T47D (cell line): ENCODE data around the gene PPM1F.

ENCODE experiments used
- DNase-seq, 2 experiments: peaks; one replicate each; pipeline versions ENCODE4 v3.0.0 to v3.0.0-alpha.2; 2011 to 2012; ENCODE audit warnings: low read depth in 1 of 2, low spot score in 1 of 2
- JUND ChIP-seq: IDR thresholded peaks from 2 replicates; pipeline ENCODE4 v1.6.1; 2012; ENCODE audit warnings: low read depth
- in situ Hi-C: cut with HindIII; loops from 2 replicates; pipeline ENCODE4 v1.10.0; 2016; ENCODE audit warnings: low sequenced_read_pairs, low pct_unique_long_range_greater_than_20kb

PPM1F gene

DNA sequence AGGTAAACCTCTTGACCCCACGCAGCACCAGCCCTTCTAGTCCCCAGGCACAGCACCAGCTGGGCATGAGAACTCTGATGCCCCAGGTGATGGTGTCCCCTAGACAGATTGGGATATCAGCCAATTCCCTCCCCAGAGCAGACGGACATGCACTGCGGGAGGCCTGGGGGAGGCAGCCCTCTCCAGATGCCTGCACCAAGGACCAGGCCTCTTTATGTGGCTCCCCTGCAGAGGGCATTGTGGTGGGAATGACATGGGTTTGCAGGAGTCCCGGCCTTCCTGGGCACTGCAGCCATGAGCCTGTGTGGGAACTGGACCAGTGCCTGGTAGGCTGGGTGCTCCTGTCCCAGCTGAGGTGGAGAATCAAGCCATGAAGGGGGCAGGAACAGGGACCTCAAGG lies 25.9 kb downstream of the PPM1F start:
- no peak for TF ChIP-seq JUND
- no peak for DNase-seq
- in situ Hi-C loops = no loop called here

GRCh38 chr22:21923163-21923561 lies 29.5 kb downstream of the PPM1F start:
- TF ChIP-seq JUND = no peak
- in situ Hi-C loops = no loop called here
- DNase-seq = no peak

DNA sequence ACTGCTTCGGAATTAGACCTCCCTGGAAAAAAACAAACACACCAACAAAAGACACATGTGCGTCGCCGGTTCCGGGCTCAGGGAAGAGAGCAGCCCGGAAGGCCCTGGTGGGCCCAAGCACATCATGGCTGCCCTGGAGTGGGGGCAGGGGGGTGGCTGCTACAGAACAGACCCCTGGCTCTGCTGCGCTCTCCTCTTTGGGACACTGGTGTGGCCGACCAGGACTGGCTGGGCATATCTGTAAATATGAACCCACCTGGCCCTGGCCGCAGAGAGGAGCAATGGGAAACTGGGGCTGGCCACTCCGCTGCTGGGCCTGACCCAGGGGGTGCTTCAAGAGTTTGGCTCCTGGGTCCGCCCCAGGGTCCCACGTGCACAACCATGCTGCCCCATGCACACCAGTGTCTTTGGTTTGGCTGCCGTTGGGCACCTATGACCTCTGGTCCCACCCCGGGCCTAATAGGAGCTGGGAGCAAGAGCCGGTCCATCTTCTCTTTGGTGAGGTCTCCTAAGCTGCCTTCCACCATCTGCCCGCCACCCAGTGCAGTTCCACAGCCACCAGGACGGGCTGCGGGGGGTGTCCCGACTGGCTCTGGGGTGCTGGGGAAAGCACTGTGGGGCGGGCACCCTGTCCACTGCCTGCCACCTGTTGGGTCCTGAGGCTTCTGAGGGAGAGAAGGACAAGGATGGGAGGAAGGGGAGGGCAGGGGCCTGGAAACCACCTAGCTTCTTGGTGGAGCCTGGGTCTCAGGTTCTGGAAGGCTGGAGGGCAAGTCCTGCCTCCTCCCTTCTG lies 30.1 kb downstream of the PPM1F start:
- no peak for DNase-seq
- in situ Hi-C loops = no loop called here
- no peak for TF ChIP-seq JUND

DNA sequence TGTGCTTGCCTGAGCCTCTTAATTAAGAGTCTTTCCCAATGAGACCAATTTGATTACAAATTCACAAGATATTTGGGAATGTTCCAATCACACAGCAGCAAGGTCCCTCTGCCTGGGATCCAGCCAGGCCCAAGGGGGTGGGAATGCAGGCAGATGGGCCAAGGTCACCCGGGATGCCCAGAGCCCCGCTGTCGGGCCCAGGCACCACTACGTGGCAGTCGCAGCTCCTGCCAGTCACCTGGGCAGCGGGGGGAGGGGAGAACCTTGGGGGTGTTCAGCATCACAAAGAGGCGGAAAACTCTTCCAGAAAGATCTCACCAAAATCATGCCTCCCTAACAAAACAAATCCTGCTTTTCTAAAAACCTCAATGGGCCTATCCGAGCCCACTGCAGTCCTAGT lies 30.9 kb downstream of the PPM1F start:
- DNase-seq = no peak
- no peak for TF ChIP-seq JUND
- in situ Hi-C loops = no loop called here

GRCh38 chr22:21921184-21921721 lies 31.4 kb downstream of the PPM1F start:
- DNase-seq = no peak
- no peak for TF ChIP-seq JUND
- in situ Hi-C loops = no loop called here

DNA sequence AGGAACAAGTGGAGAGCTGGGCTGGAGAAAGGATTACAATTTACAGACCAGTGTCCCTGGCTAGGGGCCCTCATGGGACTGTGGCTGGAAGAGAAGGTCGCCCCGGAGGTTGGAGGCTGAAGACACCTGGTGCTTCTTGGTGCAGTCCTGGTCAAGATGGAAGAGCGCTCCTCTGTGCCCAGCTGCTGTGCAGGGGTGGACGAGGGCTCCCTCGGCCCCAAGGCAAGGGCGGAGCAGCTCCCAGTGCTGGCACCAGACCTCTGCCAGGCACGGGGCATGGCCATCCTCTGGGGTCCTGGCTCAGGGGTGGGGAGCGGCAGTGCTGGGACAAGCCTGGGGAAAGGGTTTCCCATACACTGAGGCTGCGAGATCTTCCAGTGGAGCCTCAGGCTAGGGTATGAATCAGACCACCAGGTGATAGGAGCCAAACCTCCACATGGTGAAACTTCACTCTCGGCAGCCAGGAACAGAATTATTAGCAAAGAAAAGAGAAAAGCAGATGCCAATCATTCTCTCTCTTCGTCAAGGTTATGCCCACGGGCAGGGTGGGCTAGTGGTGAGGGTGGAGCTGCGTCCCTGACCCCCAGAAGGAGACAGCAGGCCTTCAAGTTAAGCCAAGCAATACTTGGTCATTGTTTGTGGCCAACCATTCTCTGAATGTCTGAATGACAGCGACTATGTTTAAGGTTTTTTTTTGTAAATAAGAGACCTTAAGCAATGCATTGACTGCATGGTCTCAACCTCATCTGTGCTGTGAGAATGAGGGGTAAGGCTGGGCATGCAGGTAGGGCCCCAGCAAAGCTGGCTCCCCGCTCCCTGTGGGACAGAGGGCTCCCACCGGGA lies 32.1 kb downstream of the PPM1F start:
- DNase-seq = no peak
- in situ Hi-C loops = no loop called here
- TF ChIP-seq JUND = no peak

DNA sequence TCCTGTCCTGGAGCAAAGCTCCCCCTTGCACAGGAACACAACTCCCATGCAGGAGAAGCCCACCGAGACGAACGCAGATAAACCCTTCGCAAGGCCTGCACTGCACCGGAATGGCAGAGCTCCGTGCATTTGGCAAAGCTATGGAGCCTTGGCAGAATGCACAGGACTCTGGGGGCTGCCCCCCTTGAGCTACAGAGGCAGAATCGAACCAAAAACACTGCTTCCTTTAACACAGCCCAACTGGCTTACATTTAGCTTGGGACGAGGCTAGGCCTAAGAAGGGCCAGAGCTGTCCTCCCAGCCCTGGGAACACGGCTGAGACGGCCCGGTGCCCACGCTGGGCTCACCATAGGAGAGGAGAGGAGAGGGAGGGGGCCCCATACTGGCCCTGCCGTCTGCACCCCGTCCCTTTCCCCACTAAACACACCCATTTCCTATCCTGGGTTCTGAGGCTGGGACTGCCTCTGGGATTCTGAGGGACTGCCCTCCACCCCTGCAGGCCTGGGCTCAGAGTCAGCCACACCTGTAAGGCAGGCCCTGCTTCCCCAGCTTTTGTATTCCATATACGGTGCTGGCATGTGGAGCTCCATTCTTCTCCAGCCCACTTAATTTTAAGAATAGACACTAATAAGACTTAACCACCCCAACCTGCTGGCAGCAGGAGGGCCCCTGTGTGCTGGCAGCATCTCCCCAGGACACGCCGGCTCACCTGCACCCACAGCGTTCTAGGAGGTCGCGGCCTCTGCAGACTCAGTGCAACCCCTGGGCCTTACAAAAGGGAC lies 32.9 kb downstream of the PPM1F start:
- TF ChIP-seq JUND = no peak
- in situ Hi-C loops = no loop called here
- no peak for DNase-seq

GRCh38 chr22:21918466-21919185 lies 34.0 kb downstream of the PPM1F start:
- in situ Hi-C loops = no loop called here
- TF ChIP-seq JUND = no peak
- DNase-seq = no peak

- no peak for DNase-seq
- TF ChIP-seq JUND = no peak
- in situ Hi-C loops = no loop called here
Observed at GRCh38 chr22:21917959-21918261, 34.7 kb downstream of the PPM1F start.

DNA sequence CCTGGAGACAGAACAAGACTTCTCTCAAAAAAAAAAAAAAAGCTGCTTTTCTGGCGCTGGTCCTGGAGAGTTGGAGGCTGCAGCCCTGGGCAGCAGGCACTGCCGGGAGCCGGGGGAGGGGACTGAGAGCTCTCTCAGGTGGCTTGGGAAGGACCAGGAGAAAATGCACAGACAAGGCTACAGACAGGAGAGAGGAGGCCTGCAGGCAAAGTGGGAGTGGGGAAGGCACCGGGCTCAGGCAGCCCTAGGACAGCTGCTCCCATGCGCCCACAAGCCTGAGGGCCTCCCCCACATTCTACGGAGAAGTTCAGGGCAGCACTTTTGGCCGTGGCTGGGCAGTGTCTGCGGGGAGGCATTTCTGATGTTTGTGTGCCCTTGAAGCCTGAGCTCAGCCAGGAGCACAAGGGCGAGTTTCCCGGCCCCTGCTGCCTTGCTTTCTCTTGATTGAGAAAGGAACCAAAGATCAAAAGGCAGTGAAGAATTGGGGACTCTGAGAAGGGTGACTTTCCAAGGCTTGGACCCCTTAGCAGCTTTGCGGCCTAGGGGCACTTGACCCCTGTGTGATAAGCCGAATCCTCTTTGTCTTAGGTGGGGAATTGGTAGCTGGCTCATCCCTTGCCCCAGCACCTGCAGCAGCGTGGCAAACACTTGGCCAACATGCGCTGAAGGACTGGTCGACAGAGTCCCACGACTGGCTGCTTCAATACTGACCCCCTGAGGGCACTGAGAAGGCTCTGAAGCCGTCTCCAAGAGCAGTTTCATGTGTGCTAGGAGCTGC lies 35.3 kb downstream of the PPM1F start:
- in situ Hi-C loops = no loop called here
- no peak for DNase-seq
- TF ChIP-seq JUND = no peak

DNA sequence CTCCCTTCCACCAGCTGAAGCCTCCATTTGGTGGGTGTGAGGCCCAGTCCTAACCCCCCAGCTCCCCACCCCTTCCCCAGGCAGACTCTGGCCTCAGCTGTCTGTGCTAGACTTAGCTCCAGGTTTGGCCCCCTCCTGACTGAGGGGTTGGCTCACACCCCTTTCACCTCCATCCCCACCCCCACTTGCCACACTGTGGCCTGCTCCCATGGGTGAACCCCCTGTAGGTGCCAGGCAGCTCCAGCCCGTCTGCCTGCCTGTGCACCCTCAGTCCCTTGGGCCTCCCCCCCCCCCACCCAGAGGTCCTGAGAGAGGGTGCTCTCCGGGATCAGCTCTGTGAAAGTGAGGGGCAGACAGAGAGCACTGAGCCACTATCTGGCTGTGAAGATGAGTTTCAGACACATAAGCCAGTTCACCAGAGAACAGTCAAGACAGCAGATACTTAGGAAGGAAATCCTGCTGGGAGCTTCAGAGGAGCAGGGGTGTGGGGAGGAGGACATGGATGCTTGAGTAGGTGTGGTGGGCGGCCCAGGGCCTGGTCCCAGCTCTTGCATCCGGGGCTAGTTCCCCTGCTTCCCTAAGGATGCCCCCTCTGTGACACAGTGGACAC lies 36.2 kb downstream of the PPM1F start:
- no peak for DNase-seq
- no peak for TF ChIP-seq JUND
- in situ Hi-C loops = no loop called here
